Activated T-cell treated with anti-CD3 and anti-CD28 coated beads, Interleukin-2, amount 50 U/mL, for 1 hour (primary cell): ENCODE data around the gene LTBP1.

Source experiments
- DNase-seq: peaks from one replicate; pipeline ENCODE4 v3.0.0-alpha.2; 2020

The LTBP1 gene

GRCh38 chr2:32931945-32932709 is 14.6 kb upstream of the LTBP1 start:
- DNase-seq = no peak

DNA sequence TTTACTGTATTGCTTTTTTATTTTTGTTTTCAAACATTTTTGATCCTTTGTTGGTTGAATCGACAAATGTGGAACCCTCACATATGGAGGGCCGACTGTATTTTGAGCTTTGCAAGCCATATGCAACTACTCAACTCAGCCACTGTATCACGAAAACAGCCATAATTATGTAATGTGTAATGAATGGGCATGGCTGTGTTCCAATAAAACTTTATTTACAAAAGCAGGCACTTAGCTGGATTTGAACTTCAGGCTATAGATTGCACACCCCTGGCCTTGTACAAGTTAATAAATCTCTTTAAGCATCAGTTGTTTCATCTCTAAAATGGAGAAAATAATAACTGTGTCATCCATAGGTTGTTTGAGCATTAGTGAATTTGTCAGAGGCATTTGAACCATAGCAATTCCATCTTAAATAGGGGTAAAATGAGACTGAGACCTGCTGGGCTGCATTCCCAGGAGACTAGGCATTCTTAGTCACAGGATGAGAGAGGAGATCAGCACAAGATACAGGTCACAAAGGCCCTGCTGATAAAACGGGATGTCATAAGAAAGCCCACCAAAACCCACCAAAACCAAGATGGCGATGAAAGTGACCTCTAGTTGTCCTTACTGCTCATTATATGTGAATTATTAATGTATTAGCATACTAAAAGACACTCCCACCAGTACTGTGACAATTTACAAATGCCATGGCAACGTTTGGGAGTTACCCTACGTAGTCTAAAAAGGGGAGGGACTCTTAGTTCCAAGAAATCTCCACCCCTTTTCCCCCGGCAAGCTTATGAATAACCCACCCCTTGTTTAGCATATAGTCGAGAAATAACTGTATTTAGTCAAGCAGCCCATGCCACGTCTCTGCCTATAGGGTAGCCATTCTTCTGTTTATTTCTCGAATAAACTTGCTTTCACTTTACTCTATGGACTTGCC is 13.7 kb upstream of the LTBP1 start:
- DNase-seq = no peak

DNA sequence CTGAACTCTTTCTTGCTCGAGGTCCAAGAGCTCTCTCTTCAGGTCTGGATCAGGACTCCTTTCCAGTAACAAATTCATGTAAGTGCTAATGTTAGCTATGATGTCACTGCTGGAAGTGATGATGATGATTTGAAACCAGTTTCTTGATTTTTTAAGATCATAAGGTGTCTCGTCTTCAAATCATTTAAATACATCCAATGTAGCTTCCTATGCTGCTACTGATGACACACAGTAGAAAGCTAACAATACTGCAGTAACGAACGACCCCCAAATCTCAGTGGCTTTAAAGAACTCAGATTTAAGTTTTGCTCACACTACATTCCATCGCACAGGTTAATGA is 13.0 kb upstream of the LTBP1 start:
- DNase-seq = no peak

DNA sequence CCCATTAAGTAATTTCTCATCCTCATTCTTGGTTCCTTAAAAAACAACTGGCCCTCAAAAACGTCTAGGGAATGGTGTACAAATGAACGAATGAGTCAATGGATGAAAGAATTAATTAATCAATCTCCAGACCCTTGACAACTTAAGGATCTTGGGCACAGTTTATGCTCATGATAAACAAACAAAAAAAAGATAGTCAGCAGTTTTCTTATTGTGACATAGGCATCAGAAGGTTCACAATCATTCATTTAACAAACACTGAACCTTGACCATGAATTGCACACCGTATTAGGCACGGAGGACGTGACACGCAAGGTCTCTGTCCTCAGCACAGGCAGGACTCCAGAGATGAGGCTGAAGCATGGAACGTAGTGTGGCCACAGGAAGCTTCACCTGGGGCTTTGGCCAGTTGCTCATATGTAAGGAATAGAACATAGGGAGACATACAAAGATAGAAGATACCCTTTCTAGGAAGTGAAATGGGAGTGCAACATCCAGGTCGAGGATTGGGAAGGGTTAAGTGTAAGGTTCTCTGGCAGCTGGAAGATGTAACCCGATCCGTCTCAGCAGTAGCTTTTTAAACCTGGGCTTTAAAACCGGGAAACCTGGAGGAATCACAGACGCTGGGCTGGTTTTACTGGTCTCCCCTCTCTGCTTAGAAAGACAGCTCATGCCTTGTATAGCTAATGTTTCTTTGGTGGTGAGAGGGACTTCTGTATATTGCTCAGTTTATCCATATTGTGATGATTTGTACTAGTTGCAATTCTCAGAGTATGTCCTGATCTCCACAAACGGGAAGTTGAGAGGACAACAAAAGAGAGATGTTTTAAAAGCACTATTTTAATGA is 8.9 kb upstream of the LTBP1 start:
- DNase-seq = no peak

DNA sequence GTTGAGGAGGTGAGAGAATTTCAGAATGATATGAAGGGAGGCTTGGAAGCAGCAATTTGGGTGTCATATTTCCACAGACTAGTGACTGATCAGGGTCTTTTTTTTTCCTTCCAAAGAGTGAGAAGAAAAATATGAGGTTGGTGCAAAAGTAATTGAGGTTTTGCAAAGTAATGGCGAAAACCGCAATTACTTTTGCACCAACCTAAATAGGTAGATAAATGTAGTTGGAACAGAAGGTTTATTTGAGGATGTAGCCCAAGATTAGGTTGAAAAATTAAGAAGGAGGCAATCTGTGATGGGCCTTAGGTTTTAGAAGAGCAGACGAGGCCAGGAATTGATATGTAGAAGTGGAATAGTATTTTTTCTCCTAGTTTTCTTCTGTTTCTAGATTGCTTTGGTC is 7.8 kb upstream of the LTBP1 start:
- no peak for DNase-seq

- DNase-seq = no peak
Observed at GRCh38 chr2:32940316-32940997, 6.3 kb upstream of the LTBP1 start.

DNA sequence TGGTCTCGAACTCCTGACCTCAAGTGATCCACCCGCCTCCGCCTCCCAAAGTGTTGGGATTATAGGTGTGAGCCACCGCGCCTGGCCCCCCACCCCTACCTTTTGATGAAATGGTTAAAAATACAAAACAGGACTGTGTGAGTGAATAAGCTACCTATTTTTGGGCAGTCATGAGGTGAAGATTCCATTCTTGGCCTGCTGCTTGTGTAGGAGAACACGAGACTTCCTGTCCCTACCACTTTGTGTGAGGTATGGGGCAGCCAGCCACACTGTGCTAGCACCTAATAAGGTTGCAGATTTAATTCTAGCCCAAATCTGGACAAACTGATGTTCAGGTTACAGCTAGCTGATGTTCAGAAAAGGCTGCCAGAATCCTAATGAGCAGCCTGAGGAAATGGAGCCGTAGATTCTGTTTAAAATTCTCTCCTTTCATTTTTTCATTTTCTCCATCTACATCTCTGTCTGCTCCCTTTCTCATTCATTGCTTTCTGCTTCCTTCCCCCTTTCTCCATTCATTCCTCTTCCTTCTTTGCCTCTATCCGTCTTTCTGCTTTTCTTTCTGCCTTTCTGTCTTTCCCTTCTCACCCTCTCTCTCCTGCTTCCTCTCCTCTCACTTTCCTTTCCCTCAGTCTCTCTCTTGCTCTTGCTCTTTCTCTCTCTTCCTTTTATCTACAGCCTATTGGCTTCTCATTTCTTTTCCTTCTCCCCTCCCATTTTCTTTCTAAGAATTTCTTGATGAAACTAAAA is 4.6 kb upstream of the LTBP1 start:
- no peak for DNase-seq

DNA sequence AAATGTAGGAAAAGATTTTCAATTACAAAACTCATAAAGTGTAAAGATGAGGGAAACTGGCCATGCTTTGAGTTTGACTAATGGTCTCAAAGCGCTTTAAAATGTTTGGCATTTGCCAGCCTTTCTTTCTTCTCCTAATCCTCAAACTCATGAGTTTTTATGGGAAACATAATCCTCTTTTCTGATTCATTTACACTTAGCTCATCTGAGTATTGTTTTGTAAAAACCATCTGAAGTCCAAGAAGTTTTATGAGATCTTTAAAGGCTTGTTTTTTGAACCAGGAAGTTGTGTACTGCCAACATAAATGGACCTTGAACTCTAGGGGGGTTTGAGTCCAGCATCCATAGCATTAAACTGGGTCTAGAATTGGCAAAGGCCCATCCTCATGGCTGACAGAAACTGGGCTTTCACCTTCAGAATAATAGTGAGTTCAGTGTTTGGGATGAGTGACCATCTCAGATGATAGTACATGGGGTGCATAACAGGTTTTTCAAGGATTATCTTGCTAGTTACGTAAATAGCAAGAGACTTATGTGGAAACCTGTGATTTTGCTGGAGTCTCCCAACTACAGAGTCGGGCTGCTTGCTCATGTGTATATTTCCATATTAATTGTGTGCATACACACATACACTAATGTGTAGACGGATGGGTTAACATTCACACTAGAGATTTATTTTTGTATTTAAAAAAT is 3.8 kb upstream of the LTBP1 start:
- DNase-seq = no peak

DNA sequence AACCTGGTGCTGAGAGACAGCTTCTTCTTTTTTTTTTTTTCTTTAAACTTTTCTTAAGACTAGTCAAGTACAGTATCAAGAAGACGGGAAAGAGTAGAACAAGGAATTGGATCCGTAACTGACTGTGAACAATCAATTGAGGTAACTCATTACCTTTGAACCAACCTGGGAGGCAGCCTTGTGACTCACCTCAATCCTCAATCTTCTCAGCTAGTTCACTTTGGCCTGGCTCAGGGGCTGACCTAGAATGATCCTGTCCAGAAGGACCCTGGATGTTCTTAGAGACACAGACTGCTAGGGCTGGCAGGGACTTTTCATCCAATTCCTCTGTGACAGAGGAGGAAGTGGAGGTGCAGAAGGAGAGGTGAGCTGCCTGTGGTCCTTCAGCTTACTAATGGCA is 1.5 kb upstream of the LTBP1 start:
- DNase-seq = no peak

GRCh38 chr2:32947076-32947483 is 327 bp downstream of the LTBP1 start:
- DNase-seq = no peak

- peak; percentile 29 for DNase-seq
Observed at GRCh38 chr2:32947484-32948143, 861 bp downstream of the LTBP1 start.

DNA sequence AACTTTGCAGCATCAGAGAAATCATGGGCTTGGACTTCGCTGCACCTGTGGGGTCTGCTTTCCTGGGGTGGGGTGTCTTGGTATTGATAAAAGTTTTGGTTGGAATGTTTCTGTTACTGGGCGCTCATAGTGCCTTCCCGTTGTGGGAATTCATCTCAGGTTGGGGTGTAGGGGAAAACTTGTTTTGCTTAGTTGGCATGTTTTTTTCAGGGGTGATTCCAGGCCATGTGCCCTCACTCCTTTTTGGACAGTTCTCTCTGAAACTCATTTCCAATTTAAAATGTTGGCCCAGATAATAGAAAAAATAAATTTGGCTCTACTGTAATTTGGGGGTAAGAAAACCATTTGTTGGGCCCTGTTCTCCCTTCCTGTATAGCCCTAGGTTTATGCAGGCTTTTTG is 1.5 kb downstream of the LTBP1 start:
- DNase-seq = no peak

DNA sequence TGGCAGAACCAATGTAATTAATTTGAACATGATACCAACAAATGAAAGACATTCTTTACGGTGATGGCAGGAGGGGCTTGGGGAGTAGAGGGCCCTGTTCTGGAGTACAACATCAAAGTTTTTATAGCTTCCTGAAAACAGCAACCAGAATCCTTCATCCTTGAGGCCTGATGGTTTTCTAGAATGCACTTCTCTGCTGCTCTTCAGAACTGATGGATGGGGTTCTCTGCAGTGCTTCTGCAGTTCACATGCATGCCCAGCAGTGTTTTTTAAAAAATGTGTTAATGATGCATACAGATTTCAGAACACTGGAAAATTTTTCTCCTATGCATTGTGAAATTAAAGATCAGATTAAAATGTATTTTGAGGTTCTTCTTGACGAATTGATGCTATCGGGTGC is 2.5 kb downstream of the LTBP1 start:
- no peak for DNase-seq

GRCh38 chr2:32951672-32952071 is 4.9 kb downstream of the LTBP1 start:
- DNase-seq = no peak

DNA sequence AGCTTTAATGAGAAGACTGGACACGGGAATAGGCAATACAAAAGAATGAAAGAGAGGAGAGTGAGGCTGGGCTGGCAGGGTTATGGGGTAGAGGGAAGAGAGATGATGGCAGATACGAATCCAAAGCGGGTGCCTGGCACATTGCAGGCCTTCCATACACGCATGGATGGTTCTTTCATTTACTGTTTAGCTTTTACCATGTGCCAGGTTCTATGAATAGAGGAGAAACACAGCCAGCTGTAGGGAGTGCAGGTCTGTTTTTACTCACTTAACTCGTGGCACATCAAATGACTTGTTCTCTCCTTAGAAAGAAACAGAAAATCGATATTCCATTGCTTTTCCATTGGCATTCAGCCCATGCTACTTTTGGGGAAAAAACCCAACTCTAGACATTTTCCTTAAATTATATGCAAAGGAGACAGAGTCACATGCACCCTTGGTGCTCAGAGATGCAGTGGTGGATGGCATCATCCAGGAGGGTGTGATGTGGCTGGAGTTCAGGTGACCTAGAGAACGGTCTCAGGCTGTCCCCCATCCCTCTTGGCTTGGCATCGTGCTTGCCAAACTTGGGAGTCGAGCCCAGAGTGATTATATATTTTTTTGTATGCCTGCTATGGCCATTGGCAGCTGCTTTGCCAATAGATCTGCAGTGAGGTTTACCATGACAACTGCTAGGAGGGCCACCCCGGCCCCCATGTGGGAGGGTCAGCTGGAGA is 6.2 kb downstream of the LTBP1 start:
- DNase-seq = no peak

- no peak for DNase-seq
Observed at GRCh38 chr2:32954206-32954605, 7.5 kb downstream of the LTBP1 start.

DNA sequence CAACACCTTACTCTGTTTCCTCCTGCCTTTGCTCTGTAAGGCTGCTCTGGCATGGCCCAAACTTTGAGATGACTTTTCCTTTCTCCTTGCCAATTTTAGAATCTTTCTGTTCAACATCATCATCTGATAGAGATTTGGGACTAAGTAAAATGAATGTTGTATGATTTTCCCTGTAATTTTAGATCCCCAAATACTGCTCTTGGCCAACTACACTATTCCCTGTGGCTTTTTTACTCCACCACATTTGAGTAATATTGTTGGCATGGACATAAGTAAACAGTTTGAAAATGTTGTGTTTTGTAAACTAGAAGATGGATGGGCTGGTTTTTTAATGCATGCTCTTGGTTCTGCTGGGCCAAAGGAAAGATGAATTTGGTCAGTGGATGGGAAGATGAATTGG is 12.1 kb downstream of the LTBP1 start:
- no peak for DNase-seq

- DNase-seq = no peak
Observed at GRCh38 chr2:32960238-32960637, 13.5 kb downstream of the LTBP1 start.

DNA sequence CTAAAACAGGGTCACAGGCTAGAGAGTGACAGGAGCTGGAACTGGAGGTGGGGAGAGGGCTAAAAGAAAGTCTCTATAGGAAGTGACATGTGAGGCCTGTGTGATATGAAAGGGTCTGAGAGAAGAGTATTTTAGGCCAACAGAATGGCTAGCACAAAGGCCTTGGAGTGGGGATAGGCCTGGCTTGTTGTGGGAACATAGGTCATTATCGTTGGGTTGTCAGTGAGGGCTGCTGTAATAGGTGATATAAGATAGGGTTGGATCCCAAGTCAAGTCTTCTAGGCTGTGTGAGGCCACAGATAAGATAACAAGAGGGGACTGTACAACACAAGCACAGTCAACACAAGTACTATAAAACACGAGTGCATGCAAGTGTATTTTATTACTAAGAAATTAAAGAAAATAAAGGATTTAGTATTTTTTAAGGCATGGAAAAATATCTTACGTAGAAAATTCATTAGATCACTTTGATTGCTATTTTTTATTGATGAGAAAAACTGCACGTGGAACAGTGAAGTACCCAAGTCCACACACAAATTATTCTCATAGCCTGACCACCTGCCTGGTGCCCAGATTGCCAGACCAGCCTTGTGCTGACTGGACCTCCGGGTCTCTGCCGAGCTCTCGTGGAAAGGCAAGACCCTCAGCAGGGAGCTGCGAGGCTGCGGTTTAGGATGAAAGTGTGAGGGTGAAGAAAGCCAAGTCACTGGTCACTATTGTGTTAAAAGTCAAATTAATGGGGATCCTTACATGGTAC is 14.1 kb downstream of the LTBP1 start:
- DNase-seq = no peak
